Stimulated activated CD8-positive, alpha-beta memory T cell treated with anti-CD3 and anti-CD28 coated beads, Interleukin-7, amount 100 ng/mL, for 1 hour (primary cell): ENCODE measurements around the gene GNA12.

ENCODE experiments used
- DNase-seq, 2 donors: peaks; one replicate each; pipeline ENCODE4 v3.0.0-alpha.2; 2020; ENCODE audit warnings: low read depth in 2 of 2

GNA12 gene

DNA sequence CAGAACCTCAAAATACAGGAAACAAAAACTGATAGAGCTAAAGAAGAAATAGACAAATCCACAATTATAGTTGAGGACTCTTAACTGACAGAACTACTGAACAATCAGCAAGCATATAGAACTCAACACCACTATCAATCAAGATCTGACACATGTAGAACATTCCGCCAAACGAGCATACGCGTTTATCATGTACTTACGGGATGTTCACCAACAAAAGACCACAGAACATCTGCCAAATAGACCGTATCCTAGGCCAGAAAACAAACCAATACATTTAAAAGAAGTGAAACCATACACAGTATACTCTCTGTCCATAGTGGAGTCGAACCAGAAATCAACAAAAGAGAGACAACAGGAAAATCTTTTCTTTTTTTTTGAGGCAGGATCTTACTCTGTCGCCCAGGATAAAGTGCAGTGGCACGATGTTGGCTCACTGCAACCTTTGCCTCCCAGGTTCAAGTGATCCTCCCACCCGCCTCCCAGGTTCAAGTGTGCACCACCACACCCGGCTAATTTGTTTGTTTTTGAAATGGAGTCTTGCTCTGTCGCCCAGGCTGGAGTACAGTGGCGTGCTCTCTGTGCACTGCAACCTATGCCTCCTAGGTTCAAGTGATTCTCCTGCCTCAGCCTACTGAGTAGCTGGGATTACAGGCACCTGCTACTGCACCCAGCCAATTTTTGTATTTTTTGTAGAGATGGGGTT is 5.1 kb downstream of the GNA12 start:
- no peak for DNase-seq

- DNase-seq = no peak
These were observed 5.7 kb downstream of the GNA12 start for GRCh38 chr7:2838451-2838850.

GRCh38 chr7:2837496-2837895 is 6.6 kb downstream of the GNA12 start:
- no peak for DNase-seq

DNA sequence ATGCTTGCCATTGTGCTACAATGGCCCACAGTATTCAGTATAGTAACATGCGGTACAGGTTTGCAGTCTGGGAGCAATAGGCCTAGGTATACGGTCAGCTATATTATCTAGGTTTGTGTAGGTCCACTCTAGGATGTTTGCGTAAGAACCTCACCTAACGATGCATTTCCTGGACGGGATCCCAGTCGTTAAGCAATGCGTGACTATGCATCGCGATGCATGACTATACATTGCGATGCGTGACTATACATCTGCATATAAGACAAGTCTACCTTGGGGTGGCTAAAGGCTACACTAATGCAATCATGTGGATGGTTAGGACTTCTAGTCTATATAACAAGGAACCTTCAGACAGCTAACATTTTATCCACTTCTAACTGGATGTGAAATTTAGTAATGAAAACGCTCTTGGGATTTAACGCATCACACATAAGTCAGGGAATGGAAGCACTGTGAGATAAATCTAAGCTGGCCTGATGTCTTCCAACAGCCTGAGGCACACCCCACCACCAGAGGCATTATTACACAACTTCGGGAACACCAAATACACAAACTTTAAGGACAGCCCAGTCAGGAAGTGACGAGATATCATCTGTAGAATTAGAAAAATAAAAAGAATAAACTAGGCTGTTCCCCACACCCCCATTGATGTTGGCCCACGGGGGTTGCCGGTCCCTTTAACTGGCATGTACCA is 9.2 kb downstream of the GNA12 start:
- no peak for DNase-seq

GRCh38 chr7:2833083-2833910 is 10.8 kb downstream of the GNA12 start:
- DNase-seq = no peak

GRCh38 chr7:2832461-2832860 is 11.6 kb downstream of the GNA12 start:
- no peak for DNase-seq

- DNase-seq = no peak
These were observed 13.3 kb downstream of the GNA12 start for GRCh38 chr7:2830609-2831376.

DNA sequence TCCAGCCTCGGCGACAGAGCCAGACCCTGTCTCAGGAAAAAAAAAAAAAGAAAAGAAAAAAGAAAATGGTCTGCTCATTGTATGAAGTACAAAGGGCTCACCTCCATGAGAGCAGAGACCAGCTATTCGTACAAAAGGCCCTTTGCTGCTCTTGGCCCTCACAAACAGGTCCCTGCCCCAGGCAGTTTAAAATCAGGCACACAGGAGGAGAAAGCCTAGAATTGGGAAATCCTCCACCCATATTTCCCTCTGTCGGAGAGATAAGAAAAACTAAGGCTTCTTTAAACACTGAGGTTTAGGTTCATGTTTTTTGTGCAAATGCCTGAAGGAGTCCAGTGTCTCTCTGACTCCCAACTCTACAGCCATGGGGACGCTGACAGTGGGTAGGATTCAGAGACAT is 15.1 kb downstream of the GNA12 start:
- DNase-seq = no peak

GRCh38 chr7:2826771-2827170 is 17.3 kb downstream of the GNA12 start:
- DNase-seq = no peak

DNA sequence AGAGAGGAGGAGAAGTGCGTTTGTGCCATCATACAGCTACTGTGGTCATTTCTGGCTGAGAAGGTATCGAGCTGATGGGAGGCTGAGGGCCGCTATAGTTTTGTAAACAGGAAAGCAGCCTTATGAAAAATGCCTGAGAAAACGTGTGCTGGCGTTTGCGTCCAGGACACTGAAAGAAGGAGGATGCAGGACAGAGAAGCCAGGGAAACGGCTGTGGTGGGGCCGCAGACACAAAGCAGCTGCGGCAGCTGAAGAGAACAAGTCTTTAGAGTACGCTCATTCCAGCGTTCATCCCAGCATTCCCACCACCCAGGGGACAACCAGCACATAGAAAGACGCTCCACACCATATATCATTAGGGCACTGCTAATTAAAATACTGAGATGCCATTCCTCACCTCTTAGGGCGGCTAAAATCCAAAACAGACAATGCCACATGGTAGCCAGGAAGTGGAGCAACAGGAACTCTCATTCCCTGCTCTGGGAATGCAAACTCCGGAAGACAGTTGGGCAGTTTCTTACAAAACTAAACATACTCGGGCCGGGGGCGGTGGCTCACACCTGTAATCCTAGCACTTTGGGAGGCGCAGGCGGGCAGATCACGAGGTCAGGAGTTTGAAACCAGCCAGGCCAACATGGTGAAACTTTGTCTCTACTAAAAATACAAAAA is 18.4 kb downstream of the GNA12 start:
- no peak for DNase-seq

DNA sequence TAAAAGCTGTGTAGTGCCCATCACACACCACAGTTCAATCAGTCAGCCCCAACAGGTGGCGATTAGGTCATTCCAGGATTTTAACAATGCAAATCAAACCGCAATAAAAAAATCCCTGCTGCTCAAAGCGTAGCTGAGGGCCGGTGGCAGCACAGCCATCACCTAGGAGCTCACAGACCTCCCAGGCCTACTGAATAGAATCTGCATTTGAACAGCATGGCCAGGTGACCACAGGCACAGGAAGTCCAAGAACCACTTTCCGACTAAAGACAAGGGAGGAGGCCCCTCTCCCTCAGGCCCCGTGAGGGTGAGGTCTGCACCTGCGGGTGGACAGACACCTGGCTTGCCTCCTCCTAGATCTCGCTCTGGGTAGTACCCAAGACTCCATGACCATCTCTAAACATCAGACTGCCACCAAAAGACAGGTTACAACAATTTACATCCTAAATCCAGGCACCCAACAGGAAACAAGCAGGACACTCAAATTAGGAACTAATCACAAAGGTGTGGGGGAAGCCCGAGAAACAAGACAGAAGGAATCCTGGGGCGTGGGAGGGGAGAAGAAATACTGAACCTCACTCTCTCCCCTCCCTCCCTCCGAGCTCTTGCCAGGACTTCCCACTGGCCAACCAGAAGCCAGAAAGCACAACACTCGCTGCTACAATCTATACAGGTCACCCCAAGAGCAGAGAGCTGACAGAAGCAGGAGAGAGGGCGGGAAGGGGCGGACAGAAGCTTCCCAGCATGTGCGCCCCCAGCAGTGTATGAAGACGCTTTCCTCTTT is 19.2 kb downstream of the GNA12 start:
- no peak for DNase-seq

DNA sequence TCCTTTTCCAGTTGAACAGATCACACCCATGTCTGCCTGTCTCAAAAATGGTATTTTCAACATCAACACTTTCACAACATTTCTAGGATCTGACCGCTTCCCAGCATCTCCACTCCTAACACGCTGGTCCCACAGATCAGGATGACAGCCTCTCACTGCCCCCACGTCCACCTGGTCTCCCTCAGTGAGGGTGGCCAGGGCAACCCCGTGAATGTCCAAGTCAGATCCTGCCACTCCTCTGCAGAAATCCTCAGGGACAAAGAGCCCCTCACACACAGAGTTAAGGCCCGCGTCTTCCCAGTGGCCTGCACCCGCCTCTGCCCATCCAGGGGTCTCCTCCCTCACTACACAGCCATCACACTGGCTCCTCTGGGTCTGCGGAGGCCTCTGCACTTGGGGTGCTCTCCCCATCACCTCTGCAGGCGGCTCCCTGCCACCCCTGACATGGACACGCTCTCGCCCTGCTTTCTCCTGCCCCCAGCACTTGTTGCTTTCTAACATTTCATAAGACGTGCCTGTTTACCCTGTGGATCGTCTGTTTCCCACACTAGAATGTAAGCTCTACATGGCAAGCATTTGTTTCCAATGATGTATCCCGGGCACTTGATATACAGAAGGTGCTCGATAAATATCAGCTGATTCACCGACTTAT is 20.0 kb downstream of the GNA12 start:
- DNase-seq = no peak

- DNase-seq = no peak
These were observed 21.0 kb downstream of the GNA12 start for GRCh38 chr7:2823130-2823529.

DNA sequence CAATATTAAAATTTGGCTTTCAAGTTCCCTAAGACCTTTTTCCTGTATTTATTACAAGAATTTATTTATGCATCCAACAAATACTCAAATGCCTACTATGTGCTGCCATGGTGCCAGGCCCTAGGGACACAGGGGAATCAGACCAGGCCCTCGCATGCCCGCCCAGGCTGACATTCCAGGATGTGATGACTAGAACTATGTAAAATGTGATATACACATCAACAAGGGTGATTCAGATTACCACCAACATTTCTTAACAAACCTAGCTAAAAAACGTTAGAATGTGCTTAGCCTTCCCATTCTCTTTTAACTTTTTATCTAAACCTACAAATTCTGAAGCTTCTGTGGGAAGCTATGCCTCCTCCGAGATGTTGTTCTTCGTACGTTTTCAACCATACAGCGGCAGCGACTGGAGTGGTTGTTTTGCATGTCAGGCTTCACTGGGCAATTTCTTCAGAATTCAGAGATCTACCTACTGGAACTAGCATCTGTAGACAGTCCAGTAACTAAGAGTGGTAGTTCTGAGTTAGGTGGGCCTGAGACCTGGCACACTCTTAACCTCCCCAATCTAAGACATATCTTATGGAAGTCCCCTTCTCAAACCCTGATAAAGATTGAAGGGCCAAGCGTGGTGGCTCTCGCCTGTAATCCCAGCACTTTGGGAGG is 22.1 kb downstream of the GNA12 start:
- DNase-seq = no peak

DNA sequence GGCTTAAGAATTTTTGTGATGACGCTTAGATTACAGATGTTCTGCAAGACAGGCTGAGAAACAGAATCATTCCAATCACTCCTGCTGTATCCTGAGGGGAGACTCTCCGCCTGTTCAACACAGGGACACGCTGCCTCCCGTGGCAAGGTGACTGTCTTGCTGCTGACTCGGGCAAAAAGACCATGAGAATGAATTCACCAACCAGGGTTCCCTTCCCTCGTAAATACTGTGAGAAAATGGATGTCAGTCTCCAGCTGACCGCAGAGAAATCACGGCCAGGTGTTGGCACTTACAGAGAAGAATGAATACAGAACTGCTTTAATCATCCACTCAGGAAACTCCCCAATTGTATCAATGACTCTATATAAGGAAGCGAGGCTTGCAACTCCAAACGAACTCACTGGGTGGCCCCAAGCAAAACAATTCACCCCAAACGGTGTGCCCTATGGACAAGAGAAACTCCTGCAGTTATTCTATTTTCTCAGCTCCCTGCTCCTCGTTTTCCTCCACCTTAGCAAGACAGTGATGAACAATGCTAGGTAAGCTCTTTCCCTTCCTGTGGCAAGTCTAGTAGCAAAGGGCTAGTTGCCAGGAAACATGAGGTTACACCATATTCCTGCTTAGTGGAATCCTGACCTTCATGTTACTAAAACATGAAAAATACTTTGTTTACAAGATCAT is 22.8 kb downstream of the GNA12 start:
- DNase-seq = no peak

DNA sequence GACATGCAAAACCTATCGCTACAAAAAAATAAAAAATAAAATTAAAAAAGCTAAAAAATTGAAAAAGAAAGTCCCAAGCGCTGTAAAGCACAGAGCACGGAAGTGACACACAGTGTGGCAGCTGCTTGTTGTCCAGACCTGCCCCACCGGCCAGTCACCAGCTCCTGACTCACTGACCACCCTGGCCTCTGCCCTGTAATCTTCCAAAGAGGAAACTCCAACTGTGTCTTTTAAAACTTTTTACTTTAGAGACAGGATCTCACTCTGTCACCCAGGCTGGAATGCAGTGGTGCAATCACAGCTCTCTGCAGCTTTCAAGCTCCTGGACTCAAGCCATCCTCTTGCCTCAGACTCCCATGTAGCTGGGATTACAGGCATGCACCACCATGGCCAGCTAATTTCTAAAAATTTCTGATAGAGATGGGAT is 23.6 kb downstream of the GNA12 start:
- DNase-seq = no peak

- DNase-seq = no peak
These were observed 24.1 kb downstream of the GNA12 start for GRCh38 chr7:2819954-2820397.

DNA sequence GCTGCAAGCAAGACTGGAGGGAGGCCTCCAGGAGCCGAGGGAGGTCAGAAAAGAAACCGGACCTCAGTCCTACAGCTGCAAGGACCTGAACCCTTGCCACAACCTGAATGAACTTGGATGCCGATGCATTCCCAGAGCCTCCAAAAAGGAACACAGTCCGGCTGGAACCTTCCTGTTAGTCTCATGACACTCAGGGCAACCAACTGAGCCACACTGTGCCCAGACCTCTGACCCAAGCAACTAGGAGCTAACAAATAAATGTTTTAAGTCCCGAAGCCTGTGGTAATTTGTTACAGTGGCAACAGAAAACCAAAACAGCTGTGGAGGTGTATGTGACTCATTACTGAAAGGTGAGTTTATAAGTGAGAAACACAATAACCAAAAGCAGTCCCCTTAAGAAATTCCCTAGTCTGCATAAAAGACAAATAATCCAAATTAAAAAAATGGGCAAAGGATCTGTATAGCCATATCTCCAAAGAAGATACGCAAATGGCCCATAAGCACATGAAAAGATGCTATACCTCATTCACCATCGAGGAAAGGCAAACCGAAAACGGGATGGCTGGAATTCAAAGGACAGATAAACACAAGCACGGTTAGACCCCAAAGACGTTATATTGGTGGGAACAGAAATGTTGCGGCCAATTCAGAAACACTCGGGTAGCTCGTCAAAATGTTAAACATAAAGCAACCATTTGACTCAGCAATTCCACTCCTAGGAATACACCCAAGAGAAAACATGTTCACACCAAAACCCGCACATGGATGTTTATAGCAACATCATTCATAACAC is 24.8 kb downstream of the GNA12 start:
- DNase-seq = no peak
